Dermis blood vessel endothelial cell (primary cell): ENCODE data around the gene PDE2A. TPM values are rescaled to one million over a fixed set of nuclear protein-coding genes. Genes with fewer than 3 reads are reported as not detected.
A peak's percentile ranks its signal among the peaks of the same experiment; 100 is the strongest.

Experiments
- DNase-seq: peaks from one replicate; pipeline ENCODE4 v3.0.0; 2010
- total RNA-seq: library from RNA; depleted of rRNA; stranded (reverse); fragments of >200 nt; gene quantifications from 2 replicates; pipeline ENCODE4 v1.2.3, GENCODE V29; 2014

Gene PDE2A
- total RNA-seq, 1 donor from 2014 or later: 351 TPM

DNA sequence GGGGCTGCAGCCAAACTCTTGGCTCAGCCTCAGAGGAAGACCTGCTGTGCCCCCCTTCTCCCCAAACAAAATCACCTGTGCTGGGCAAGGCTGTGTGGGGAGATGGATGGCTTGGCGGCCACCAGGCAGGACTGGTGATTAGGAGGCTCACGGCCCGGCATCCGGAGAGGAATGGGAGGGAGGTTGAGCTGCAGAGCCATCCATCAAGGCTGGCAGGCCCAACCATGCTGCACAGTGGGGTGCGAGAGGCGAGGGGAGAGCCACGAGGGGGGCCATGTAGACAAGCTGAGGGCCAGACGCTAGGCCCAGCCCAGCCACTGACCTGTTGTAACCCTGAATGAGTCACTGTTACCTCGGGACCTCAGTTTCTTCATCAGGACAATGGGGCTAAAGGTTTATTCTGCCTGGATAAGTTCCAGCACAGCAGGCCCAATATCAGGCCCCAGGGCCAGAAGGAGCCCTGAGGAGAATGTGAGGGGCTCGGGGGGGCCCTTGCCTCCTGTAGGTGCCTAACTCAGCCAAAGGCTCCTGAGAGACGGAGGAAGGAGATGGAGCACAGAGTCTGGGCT is 18.2 kb downstream of the PDE2A start:
- DNase-seq: no peak

DNA sequence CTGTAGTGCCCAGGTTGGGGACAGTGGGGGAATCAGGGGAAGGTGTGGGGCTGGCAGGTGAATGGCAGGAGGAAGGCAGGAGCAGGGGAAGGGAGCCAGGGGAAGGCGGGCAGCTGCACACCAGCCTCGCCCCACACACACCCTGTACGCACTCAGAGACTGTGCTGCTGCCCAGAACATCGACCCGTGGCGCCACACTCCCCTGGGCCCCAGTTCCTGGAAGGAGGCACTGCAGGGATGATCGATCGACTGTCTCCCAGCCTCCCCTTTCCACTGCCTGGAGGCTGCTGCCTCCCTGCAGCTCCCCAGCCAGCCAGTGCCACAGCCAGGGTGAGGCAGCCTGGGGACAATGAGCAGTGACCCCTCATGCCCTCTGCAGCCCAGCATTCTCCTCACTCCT is 19.2 kb downstream of the PDE2A start:
- no peak for DNase-seq

DNA sequence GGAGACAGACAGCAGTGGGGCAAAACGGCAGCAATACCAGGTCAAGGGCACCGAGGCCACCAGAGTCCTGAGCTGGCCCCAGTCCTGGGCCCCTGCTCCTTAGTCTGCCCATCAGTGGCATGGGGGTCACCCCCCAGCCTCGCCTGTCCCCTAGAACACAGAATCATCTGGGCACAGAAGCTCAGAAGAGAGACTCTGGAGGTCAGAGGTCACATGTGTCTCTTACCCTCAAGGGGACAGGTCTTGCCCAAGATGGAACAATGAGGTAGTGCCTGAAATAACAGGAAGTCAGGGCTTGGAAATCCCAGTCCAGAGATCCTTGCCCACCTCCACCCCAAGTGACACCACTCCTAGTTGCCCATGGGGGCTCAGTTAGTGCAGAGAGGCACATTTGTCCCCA is 20.6 kb downstream of the PDE2A start:
- DNase-seq: no peak

DNA sequence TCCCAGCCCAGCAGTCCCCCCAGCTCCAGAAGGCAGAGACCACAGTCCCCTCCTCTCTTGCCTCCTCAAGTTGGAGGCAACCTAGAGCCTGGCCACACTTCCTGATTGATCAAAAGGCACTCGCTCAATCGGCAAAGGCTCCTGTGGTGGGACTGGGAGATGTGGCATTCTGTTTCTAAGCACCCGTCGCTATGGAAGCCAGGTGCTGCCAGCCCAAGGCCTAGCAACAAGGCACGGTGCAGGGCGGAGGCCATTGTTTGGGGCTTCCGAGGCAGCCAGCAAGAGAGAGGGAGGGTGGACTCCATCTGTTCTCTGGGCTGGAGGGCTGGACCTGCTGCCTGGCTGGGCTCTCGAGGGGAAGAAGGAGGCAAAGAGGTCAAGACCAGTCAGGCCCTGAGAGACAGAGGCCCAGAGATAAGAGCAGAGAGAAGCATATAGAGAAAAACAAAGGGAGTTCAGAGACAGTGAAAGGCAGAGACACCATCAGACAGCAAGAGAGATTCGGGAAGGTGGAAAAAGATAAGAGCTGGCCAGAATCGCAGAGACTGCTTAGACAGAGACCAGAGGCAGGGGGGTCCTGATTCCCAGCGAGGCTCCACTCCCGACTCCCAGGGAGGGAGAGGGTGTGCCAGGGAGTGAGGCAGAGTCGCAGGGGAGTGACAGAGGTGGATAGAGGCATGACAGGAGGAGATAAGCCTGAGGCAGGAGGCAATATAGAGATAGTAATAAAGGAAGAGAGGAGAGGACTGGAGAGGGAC is 21.2 kb downstream of the PDE2A start:
- no peak for DNase-seq

DNA sequence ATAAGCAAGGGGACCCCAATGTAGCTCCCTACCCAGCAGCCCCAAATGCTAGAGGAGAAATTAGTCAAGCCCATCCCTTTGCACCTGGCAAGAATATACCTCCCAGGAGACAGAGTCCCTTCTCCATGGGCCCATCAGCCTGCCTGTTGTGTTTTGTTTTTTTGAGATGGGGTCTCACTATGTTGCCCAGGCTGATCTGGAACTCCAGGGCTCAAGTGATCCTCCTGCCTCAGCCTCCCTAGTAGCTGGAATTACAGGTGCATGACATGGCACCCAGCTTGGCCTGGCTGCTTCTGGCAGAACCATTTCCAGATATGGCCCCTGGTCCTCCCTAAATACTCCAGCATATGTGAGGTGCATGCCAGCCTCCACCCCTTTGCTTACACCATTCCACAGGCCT is 22.1 kb downstream of the PDE2A start:
- no peak for DNase-seq

DNA sequence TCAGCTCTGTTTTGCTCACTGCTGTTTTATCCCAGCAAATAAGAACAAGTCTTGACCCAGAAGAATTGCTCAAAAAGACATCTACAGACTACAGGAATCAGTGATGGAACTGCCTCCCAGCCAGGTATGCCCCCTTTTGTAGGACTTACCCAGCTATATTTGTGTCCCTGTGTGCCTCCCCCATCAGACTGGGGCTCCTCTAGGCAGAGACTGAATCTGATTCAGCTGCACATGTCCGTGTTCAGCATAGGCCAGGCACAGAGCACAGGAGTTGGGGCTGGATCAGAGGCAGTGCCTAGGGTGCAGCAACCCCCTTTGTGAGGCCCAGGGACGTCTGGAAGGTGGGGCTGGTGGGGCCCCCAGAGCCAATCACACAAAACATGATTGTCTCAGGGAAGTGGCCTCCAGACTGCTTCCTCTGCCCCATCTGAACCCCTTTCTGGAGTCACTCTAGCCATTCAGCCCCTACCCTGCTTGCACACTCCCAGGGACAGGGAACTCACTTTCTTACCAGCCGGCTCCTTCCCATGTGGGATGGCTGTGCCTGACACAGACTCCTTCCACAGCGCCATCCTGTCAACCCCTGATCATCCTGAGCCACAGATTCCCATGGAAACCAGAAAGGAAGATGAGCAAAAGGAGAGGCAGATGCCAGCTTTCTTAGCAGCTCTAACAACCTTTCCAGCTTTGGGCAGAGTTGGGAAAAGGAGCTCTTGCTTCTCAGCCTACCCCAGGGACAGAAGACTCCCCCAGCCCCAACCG is 24.8 kb downstream of the PDE2A start:
- no peak for DNase-seq

DNA sequence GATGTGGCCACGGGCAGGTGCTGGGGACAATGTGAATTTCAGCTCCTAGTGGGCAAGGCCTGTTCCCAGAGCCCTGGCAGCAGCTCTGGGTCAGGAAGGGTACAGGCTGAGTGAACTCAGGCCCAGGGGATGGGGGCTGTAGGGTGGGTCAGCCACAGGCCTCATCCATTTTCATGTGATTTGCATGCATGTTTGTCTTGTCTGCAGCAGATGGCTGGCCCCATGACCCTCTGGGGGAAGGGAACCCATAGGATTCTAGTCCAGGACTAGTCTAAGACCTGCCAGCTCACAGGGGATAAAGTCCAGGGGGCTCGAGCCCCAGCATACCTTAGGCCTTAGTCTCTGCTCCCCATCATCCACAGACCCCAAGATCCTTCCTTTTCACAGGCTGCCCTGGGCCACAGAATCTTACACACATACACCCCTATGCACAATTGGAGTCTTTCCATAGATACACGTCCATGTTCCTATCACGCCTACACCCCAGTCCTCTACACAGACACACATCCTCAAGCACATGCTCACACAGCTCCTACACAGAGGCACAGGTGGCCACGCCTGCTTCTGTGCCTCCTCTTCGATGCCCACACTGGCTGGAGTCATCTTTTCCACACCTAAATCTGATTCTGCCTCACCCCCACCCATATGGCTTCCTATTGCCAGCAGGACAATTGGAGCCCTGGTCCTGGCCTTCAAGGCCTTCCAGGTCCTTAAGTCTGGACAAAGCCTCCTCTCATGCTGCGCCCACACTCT is 25.7 kb downstream of the PDE2A start:
- no peak for DNase-seq

DNA sequence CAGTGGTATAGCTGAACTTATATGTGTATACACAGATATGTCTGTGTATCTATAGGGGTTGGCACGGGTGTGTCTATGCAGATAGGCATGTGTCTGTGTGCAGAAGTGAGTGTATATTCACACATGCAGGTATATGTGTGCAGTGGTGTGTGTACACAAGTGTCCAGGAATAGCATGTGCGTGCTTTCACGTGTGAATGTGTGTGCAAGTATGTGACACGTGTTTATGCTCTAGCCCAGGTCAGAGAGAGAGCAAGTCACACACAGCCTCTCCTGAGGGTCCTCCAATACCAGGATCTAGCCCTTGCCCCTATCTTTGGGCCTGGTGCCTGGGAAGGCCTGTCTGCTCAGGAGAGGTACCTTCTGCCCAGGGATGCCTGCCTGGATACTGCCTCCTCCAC is 26.3 kb downstream of the PDE2A start:
- DNase-seq: no peak

DNA sequence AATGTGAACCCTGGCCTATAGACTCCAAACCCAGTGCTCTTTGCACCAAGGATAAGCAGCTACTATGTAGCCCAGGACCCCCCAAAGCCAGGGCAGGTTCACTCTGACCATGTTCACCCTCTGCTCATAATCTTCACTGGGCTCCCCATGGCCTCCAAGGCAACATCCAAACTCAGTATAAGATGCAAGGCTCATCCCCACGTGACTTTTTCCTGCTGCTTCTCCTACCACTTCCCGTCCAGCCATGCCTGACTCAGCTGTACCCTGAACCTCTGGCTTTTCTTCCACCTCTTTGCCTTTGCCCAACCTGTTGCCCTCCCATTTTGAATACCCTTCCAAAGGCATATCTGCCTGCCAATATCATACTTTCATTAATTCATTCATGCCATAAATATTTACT is 27.8 kb downstream of the PDE2A start:
- no peak for DNase-seq

DNA sequence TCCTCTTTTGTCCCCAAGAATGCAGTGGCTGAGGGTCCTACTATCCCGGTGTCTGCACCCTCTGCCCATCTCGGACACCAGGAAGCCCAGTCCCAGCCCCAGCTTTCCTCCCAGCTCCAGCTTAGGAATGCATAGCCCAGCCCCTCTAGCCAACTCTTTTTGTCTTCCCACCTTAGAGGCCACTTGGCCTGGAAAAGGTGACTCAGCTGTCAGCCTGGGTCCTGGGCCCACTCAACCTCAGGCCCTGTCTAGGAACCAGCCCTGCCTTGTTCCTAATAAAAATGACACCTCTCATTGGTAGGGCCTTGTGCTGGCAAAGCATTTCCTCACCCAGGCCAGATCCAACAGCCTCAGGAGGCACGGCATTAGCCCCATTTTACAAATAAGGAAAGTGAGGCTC is 28.2 kb downstream of the PDE2A start:
- DNase-seq: no peak

DNA sequence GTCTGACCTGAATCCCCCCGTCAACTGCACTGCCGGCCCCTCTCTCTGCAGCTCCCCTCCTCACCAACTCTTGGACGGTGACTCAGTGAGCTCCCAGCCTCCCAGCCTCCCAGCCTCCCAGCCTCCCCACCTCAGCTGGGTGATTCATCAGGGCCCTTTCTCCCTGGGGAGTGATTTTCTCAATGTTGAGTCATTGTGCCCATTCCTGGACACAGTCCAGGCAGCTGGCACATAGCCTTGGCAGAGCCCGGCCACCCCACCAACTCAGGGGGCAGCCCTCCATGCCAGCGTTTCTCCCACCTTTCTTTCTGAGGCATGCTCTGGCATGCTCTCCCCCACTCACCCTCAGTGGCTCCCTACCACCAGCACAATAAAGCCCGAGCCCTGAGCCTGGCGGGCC is 30.7 kb downstream of the PDE2A start:
- no peak for DNase-seq

DNA sequence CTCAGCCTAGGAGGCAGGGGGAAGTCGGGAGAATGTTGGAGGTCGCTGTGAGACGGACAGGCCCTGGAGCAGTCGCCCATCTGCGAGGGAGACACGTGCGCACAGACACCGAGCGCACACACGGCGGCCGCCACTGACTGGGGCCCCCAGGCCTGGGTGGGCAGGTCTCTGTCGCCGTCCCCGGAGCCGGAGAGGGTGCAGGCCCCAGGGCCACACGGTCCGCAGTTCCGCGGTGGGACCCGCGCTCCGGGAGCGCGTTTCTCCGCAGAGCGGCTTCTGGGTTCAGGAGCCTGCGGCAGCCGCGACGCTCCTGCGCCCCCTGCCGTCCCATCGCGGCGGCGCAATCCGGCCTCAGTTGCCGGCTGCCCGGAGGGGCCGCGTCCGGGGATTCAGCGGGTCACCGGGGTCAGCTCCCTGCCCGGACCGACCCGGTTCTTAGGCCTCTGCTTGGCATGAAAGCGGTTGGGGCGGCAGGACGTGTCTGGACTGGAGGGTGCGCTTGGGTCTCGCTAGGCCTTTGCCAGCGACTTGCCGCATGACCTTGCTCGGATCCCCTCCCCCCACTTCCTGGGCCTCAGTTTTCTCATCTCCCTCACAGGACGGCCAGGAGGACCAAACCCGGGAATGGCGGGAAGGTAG is 31.2 kb downstream of the PDE2A start:
- peak; percentile 73 for DNase-seq

DNA sequence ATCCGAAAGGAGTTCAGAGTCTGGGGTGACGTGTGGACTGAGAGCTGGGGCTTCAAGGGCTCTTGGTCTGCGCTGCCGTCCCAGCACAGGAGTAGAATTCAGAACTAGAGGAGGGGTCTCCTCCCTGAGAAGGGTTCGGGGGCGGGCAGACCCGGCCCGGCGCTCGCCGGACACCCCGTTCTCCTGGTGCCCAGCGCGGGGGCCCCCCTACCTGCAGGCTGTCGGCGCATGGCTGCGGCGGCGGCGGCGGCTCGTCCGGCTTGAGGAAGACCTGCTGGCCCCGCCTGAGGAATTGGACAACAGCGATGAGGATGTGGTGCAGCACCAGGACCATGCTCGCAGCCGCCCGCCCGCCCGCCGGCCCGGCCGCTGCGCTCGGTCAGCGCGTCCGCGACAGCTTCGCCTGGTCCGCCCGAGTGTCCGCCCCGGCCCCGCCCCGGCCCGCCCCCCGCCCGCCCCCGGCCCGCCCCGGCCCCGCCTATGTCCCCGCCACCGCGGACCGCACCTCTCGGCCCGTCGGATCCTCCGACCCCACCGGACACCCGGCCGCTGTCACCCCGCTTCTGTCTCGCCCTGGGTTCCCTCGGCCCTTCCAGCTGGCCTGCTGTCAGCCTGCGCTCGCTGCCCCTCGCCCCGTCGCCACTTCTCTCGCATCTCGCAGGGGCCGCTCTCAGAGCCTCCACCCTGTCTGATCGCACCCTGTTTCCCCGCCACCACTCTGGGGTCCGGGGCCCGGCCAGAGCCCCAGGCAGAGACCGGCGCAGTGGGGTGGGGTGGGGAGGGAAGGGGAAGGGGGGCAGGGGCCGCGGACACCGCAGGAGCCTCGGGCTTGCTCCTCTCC is 32.0 kb downstream of the PDE2A start:
- DNase-seq: peak; percentile 46

DNA sequence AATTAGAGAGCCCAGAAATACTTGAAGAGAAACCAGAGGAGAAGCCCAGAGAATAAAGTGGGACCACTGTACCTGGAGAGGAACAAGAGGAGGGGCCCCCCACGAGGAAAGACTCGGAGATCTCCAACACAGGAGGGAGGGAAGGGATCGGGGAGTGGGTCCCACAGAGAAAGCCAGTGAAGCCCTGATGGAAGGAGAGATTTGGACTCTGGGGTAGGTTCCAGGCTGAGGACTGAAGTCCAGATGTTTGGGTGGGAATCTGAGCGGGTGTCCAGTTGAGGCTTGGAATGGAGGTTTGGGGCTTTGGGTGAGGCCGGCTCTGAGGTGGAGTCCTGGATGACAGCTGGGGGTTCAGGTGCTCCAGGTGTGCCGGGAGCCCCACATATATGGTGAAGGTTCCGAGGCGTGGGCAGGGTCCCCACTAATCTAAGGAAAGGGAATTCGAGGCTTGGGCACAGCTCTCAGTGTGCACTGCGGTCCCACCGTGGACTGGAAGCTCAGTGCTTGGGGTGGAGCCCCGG is 32.6 kb downstream of the PDE2A start:
- DNase-seq: no peak

DNA sequence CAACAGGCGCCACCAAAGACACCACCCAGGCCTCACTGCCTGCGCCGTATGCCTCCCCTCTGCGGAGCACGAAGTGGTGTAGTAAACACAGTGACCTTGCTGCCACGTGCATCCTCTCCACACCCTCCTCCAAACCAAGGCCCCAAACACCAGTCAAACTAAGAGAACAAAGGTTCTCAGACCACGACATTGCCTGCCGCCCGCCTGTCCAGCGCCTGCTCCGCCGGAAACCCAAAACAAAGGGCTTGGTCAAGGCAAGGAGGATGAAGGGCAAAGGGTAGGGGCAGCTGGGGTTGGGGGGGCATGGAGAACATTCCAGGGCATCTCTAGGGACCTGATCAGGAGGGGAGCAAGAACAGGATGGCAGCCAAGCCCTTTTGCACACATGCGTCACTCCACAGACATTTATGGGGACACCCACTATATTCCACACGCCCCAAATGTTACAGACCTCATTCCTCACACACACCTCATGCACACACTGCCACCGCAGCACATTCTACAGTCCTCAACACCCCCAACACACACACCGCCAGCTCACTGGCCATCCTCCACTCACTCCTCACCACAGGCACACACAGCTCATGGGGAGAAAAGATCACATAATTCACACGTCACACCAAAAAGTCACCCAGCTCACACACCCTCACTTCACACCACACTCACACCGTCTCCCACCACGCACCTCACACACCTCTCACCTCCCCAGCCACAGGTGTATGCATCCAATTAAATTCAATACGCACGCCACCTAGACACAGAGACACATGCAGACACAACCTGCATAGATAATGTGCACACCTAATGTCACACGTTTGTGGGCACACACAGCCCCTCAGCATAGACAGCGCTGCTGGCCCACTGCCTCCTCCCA is 34.5 kb downstream of the PDE2A start:
- DNase-seq: peak; percentile 50

DNA sequence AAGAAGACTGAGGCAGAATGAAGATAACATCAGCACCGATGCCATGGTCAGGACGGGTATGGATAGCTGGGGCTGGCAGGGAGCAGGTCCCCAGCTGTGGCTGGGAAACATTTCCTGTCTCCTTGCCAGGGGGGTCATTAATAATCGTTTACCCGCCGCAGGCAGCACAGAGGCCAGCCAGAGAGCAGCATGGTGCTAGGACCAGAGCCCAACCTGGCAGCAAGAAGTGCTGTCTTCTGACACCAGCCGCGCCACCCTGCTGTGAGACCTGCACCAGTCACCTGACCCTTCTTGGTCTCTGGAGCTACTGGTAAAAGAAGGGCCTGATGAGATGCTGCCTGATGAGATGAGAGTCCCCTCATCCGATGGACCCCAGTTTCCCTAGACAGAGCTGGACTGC is 36.3 kb downstream of the PDE2A start:
- DNase-seq: no peak

DNA sequence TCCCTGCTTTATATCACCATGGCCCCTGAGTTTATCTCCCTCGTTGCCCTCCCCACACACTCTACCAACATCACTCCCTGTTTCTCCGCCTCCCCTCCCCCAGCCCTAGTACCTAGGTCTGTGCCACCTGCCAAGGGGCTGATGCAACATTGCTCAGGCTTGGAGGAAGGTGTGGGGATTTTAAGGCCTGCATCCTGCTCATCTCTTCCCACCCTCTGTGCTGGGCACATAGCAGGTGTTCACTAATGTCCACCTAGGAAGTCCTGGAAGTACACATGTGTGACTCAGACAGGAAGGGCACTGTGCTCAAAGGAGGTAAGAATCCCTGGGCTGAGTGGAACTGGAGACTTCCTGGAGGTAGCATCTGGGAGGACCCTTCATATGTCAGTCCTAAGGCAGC is 37.0 kb downstream of the PDE2A start:
- no peak for DNase-seq

DNA sequence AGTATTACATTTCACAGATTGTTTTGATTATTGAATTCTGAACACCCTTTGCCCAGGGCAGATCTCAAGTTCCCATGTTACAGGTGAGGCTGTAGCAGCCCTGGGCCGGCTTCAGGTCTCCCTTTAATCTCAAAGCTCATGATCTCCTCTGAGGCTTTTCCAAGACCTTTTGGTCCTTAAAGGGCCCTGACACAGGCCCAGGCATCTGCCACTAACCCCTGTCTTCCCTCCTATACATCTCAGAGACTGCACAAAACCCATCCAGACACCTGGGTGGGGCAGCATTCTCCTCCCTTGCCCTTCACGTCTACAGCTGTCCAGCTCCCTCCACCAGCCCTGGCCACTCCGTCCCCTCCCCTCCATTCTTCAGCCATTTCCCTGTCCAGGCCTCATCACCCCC is 37.8 kb downstream of the PDE2A start:
- no peak for DNase-seq

DNA sequence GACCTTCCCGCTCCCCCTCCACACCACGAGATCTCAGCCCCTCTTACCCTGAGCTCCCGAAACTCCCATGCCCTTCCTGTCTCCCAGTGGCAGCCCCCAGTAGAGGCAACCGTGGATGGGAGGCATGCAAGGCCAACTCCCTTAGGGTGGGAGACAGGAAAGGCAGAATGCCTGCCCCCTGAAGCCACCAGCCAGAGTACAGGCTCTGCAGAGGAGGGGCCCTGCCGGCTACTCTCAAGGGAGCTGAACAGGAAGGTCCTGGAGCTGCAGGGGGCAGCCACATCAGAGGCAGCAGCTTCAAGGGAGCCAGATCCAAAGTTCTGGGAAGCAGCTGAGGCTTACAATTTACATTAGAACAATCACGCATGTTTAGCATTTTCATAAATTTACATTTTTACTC is 38.3 kb downstream of the PDE2A start:
- DNase-seq: no peak

DNA sequence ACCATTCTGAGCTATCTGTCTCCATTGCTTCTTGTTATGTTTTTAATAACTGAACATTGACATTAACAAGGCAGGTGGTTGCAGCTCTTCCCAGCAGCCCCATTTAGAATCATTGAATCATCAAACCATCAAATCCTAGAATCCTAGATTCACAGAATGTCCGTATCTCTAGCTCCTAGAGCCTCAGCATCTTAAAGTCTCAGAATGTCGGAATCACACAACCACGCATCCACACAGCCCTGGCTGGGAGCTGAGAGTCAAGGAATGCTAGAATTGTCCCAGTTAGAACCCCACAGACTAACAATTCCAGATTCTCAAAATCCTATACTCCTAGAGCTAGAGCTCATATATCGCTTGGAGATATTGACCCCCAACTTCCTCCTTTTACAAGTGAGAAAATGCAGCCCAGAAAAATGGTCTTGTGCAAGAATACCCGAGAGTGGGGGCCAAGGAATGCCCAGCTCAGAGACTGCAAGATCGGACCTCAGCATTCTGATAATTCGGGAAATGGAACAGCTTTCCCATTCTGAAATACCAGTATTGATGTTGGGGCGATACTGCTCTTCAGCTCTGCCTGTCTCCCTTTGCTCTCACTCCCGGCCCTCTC is 38.8 kb downstream of the PDE2A start:
- DNase-seq: no peak
